NCI-H524 (cell line): ENCODE results near the gene DAB2IP.
A peak's percentile ranks its signal among the peaks of the same experiment; 100 is the strongest.
"Not testable (repeated sequence)": the region's sequence is repeated elsewhere in the genome, so short reads cannot be mapped to it uniquely, and the experiment has no call there.

Source experiments
- DNase-seq, 2 experiments: peaks; one replicate each; lab custom pipeline; 2025; lab: John Stamatoyannopoulos, UW

DAB2IP gene

DNA sequence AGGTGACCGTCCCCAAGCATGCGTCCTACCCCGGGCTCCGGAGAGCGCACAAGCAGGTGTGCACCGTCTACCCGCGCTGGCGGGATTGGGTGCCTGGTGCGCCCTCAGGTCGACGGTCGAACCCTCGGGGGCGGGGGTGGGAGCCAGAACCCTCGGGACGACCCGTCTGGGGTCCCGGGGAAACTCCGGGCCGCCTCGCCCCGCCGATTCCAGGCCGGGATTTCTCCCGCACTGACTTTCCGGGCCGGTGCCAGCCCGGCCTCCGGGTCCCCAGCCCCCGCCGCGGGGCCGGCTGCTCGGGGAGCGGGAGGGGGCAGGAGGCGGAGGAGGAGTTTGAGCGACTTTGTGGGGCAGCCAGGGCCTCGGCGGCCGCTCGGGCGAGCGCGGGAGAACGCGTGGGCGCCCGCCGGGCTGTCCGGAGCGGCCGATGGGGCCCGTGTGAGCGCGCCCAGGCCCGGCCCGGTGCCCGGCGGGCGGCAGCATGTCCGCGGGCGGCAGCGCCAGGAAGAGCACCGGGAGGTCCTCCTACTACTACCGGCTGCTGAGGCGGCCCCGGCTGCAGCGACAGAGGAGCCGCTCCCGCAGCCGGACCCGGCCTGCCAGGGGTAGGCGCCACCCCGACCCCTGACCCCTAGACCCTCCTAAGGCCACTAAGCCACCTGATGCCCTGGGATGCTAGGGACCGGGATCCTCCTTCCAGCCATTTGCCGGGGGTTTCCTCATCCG lies at the start of gene DAB2IP:
DAB2IP (plus strand) TSS at position 340 of the 726 bp plus-strand sequence; CDS start at position 482, 142 bp downstream.
- peak; percentile 76 to 77 for DNase-seq

- DNase-seq: no peak
Observed at GRCh38 chr9:121603028-121603427, 48.4 kb upstream of the DAB2IP start.

DNA sequence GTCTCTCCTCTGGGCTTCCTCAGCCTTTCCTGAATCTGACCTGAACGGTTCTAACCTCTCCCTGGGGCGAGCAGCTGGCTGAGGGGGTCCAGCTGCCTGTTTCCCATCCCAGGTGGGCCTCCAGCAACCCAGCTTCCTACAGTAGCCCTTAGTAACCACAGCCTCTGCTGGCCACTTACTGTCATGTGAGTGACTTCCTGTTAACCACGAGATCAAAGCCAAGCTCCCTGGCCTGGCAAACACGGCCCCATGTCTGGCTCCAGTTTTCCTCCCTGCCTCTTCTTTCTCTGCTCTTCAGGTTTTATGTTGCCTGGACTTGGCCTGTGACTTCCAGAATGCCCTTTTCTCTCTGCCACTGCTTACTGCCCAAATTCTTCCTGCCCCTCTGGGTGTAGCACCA lies 47.2 kb upstream of the DAB2IP start:
- no peak for DNase-seq

- DNase-seq: no peak
Observed at GRCh38 chr9:121604654-121605053, 46.8 kb upstream of the DAB2IP start.

- DNase-seq: peak; percentile 83 to 85
Observed at GRCh38 chr9:121607434-121608167, 43.8 kb upstream of the DAB2IP start.

DNA sequence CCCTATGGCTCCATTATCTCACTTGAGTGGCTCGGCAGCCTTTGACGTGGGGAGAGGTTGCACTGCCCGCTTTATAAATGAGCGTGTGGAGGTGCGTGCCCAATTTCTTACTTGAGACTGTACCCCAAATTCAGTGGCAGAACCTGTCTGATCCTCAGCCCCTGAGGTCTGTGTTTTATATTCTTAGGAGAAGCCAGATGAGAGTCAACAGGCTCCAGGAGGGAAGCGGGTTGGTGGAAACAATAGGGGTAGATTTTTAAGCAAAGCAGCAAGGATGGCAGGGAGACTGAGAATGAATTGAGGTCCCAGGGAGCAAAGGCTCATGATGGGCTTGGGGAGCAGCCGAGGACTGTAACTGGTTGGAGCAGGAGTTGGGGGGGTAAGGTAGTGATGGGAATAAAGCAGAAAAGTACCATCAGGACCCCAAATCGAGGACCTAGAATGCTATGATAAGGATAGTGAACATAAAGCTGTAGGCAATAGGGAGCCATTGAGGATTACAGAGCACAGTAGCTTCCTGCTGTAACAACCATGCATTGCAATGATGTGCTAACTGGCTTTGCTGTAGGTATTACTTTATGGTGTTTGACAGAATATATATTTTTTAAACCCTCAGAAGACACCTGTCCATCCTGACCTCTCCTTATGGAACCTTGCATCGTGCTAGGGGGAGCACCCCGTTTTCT lies 43.1 kb upstream of the DAB2IP start:
- no peak for DNase-seq

DNA sequence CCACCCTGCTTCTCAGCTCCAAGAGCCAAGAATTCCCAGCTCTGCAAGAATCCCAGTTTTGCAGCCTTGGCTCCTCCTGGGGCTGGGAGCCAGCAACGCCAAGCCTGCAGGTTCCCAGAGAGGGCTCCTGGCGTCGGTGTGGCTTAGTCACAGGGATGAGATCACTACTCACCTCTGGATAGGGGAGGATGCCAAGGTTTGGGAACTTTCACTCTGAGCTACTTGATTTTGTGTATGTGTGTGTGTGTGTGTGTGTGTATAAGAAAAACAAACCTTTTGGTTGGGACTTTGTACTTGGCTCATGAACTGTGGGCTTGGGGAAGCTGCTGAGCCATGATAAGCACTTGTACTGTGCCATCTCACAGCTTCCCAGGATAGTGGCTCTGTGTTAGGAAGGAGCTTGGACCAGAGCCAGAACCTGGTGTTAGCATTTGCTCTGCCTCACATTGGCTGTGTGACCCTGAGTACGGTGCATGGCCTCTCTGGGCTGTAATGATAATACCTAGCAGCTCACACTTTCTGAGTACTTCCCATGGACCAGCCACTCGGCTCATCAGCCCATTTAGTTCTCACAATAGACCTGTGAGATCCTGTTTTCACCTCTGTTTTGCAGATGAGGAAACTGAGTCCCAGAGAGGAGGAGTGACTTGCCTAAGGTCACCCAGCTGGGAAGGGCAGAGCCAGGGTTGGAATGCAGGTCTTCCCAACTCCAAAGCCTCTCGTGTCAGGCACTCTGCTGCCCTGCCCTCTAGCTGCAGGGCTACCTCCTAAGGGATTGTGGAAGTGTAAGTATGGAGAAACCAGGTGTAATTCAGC lies 41.4 kb upstream of the DAB2IP start:
- no peak for DNase-seq

GRCh38 chr9:121610638-121610953 lies 40.8 kb upstream of the DAB2IP start:
- DNase-seq: no peak

GRCh38 chr9:121612511-121612998 lies 38.9 kb upstream of the DAB2IP start:
- no peak for DNase-seq

DNA sequence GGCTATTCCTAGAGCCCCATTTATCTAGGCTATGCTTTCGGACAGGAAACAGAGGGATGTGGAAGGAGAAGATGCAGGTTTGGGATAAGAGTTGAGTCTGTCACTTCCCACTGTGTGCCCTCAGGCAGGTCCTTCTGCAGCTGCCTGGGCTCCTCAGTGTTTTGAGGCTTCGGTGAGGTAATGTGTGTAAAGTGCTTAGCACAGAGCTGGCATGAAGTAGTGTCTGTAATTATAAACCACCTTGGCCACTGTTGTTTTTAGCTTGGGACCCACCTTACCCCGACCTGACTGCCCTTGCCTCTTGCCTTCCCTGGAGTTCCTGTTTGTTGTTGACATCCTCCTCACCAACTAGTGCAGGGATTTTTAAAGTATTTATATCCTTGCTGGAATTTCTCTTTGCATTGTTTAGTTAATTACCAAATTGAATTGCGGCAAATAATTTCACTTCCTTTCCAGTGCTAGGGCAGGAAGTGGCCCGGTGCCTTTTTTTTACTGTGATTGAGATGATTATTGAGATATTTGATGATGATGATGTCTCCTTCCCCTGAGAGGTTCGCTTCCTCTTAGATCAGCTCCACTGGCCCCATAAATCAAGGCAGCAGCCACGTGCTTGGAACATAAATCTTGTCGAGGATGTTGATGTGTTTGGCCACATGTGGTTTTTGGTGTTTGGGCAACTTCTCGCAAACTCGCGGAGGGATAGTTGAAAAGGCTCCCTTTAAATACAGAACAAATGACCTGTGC lies 38.3 kb upstream of the DAB2IP start:
- no peak for DNase-seq

- DNase-seq: no peak
Observed at GRCh38 chr9:121616123-121616755, 35.2 kb upstream of the DAB2IP start.

DNA sequence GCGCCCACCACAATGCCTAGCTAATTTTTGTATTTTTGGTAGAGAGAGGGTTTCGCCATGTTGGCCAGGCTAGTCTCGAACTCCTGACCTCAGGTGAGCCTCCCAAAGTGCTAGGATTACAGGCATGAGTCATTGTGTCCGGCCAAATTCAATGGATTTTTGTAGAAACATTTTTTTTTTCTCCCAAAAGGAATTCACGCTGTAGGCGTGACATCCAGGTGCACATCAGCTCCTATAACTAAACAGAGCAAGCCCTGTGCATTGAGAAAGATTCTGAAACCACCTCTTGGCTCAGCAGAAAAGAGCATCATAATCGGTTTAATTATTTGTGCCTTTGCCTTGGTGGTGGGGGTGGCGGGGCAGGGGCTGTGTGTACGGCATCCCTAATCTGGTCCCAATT lies 32.9 kb upstream of the DAB2IP start:
- no peak for DNase-seq

- DNase-seq: not testable (repeated sequence)
Observed at GRCh38 chr9:121618910-121619309, 32.5 kb upstream of the DAB2IP start.

GRCh38 chr9:121619545-121620324 lies 31.7 kb upstream of the DAB2IP start:
- no peak for DNase-seq

DNA sequence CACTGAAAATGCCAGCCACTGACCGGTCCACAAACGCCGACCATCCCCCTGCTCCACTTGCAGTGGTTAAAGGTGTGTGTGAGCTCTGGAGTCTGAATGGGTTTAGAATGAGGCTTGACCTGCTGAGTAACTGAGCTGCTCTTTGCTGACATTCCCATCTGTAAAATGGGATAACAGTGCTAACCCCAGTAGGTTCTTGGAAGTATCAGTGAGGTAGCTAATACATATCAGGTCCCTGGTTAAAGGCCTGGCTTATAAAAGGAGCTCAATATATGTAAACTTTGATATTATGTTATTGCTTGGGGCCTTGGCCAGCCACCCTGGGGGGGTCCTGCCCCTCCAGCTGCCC lies 31.1 kb upstream of the DAB2IP start:
- DNase-seq: no peak

GRCh38 chr9:121620777-121621449 lies 30.5 kb upstream of the DAB2IP start:
- peak; percentile 54 to 55 for DNase-seq

DNA sequence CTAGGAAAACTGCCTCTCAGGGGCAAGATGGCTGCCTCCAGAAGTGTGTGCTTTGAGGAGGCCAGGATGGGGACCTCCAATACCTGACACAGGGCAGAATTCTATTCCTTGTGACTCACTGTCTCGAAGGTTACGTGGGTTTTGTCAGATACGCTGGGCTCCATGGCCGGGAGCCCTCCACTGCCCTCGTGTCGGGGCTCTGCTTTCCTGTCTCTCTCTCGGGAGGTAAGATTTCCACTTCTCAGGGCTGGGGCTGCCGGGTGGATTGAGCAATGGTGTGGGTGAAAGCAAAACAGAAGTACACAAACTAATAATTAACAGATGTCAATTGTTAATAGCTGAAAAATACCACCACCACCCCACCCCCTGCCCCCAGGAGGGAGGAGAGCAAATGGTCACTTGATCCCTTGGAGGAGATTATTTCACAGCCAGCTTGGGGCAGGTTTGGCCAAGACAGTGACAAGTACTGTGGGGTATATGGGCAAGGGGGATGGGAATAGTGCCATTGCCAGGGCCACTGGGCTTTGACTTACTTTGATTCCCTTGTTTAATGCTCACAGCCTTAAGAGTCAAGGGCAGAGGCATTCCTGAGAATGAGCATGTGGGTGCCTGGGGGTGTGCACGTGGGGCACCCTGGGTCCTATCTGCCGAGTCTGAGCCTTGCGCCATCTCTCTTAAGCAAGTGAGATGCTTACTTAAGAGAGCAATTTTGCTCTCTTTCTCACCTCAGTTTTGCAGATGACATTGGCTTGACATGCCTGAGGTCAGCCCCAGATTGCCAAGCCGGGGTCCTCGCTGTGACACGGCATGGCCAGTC lies 28.8 kb upstream of the DAB2IP start:
- DNase-seq: no peak

DNA sequence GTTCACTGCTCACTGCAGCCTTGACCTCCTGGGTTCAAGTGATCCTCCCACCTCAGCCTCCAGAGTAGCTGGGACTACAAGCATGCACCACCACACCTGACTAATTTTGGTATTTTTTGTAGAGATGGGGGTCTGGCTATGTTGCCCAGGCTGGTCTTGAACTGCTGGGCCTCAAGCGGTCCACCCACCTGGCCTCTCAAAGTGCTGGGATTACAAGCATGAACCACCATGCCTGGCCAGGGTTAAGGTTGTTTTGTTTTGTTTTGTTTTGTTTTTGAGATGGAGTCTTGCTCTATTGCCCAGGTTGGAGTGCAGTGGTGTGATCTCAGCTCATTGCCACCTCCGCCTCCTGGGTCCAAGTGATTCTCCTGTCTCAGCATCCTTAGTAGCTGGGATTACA lies 28.0 kb upstream of the DAB2IP start:
- not testable (repeated sequence) for DNase-seq

GRCh38 chr9:121625590-121625989 lies 25.8 kb upstream of the DAB2IP start:
- DNase-seq: no peak
